GM18502 (cell line): ENCODE measurements around the gene ADGRG3.

Experiments used
- ATAC-seq: cut with Tn5 transposase; IDR thresholded peaks from one replicate; pipeline ENCODE4 v1.9.1; 2021; ENCODE audit warnings: mild to moderate bottlenecking; ENCODE audit not compliant: unreplicated experiment, poor library complexity

Gene ADGRG3

GRCh38 chr16:57693550-57693949, 25.4 kb downstream of the ADGRG3 start:
- no peak for ATAC-seq

GRCh38 chr16:57694231-57694724, 26.2 kb downstream of the ADGRG3 start:
- ATAC-seq, result no peak

GRCh38 chr16:57694725-57695679, 26.9 kb downstream of the ADGRG3 start, which contains the start of gene DRC7:
Gene DRC7 (plus strand): TSS chr16:57694806. CDS start chr16:57697950, 3,144 bp downstream.
- peak; percentile 62 for ATAC-seq

GRCh38 chr16:57695680-57696069, 27.6 kb downstream of the ADGRG3 start:
- no peak for ATAC-seq

- ATAC-seq, result no peak
Observed at GRCh38 chr16:57696240-57696639, 28.1 kb downstream of the ADGRG3 start.

GRCh38 chr16:57697896-57698537, 29.9 kb downstream of the ADGRG3 start:
- ATAC-seq, result no peak

- ATAC-seq, result no peak
Observed at GRCh38 chr16:57698812-57699405, 30.8 kb downstream of the ADGRG3 start.

- no peak for ATAC-seq
Observed at GRCh38 chr16:57699481-57699880, 31.4 kb downstream of the ADGRG3 start.

GRCh38 chr16:57699899-57700298, 31.8 kb downstream of the ADGRG3 start:
- ATAC-seq, result no peak

- ATAC-seq, result no peak
Observed at GRCh38 chr16:57700781-57701551, 32.9 kb downstream of the ADGRG3 start.

- ATAC-seq, result no peak
Observed at GRCh38 chr16:57701759-57702371, 33.8 kb downstream of the ADGRG3 start.

- ATAC-seq, result no peak
Observed at GRCh38 chr16:57703416-57704010, 35.4 kb downstream of the ADGRG3 start.

GRCh38 chr16:57704011-57704904, 36.2 kb downstream of the ADGRG3 start:
- ATAC-seq, result no peak

GRCh38 chr16:57704905-57705852, 37.1 kb downstream of the ADGRG3 start:
- ATAC-seq, result no peak

GRCh38 chr16:57706717-57707116, 38.6 kb downstream of the ADGRG3 start:
- no peak for ATAC-seq

- ATAC-seq, result no peak
Observed at GRCh38 chr16:57707331-57707730, 39.2 kb downstream of the ADGRG3 start.

GRCh38 chr16:57708168-57708567, 40.1 kb downstream of the ADGRG3 start:
- no peak for ATAC-seq
